HepG2 (cell line): Measurements from ENCODE around the gene ESAM. TPM values are rescaled to one million over a fixed set of nuclear protein-coding genes. Genes with fewer than 3 reads are reported as not detected.

Source experiments
- ATAC-seq: fragments of 200-7000 bp; cut with Tn5 transposase; 3 replicates; pipeline ENCODE4 v1.9.1; 2020; ENCODE audit warnings: mild to moderate bottlenecking, moderate library complexity
- BruUV-seq: library from RNA; stranded (reverse); fragments of 400-500 nt; replicated peaks from 2 replicates; lab custom pipeline; 2021; lab: Mats Ljungman, UMichigan
- CTCF ChIA-PET: fragments of 300-600 bp; formaldehyde crosslinking; extraction: SDS; loops from one replicate; lab custom pipeline; 2021; ENCODE audit warnings: low total read pairs, inconsistent platforms, low intra/inter-chr PET ratio; lab: Yijun Ruan, JAX
- POLR2A ChIA-PET: fragments of 350-600 bp; sonication (Branson Sonifier 250); formaldehyde crosslinking; loops from one replicate; lab custom pipeline; 2020; ENCODE audit warnings: antibody characterized with exemption, inconsistent platforms; lab: Yijun Ruan, JAX
- DNase-seq: peaks from one replicate; pipeline ENCODE4 v3.0.0-alpha.2; 2015; ENCODE audit warnings: low spot score
- FAIRE-seq: peaks from 3 replicates; lab custom pipeline; 2011; peaks lifted over from hg19 to GRCh38; lab: Jason Lieb, UNC
- H2AFZ ChIP-seq: one replicate; pipeline ENCODE4 v1.6.1; 2011; ENCODE audit warnings: low read length, inconsistent platforms
- H3K27ac ChIP-seq: fragments of 300-600 bp; 3 replicates; pipeline ENCODE4 v1.8.0; 2011; ENCODE audit warnings: mixed run types, mild to moderate bottlenecking, mixed read lengths, low read length, inconsistent platforms; ENCODE audit not compliant: insufficient read depth; ENCODE audit errors: extremely low read length
- H3K27me3 ChIP-seq, 2 experiments: fragments of 200-600 bp in 1 of 2; 2 replicates in 1 of 2; 3 replicates in 1 of 2; pipeline versions ENCODE4 v1.6.0 to v1.8.0; 2011; ENCODE audit warnings: low read length in 2 of 2, mild to moderate bottlenecking in 2 of 2, moderate library complexity in 2 of 2, inconsistent platforms in 1 of 2; ENCODE audit not compliant: insufficient read depth in 2 of 2, control insufficient read depth in 1 of 2
- H3K36me3 ChIP-seq, 2 experiments: fragments of 200-600 bp in 1 of 2; replicated peaks in 1 of 2; 2 replicates in 1 of 2; 3 replicates in 1 of 2; pipeline versions ENCODE4 v1.5.1 to v1.8.0; 2011; ENCODE audit warnings: low read length in 2 of 2, inconsistent platforms in 1 of 2; ENCODE audit not compliant: insufficient read depth in 2 of 2, control insufficient read depth in 1 of 2
- H3K4me1 ChIP-seq: 2 replicates; pipeline ENCODE4 v1.5.1; 2012; ENCODE audit warnings: low read length, inconsistent platforms; ENCODE audit not compliant: insufficient read depth
- H3K4me2 ChIP-seq: 2 replicates; pipeline ENCODE4 v1.6.0; 2011; ENCODE audit warnings: low read depth, low read length, inconsistent platforms
- H3K4me3 ChIP-seq, 3 experiments: fragments of 200-600 bp in 1 of 3; sonication (generic), shearing (Covaris generic) in 1 of 3; replicated peaks in 1 of 3; 2 replicates each; pipeline ENCODE4 v1.5.1; 2011 to 2016; ENCODE audit warnings: low read length in 3 of 3, inconsistent platforms in 2 of 3, low read depth in 2 of 3, mild to moderate bottlenecking in 2 of 3, control low read depth in 1 of 3, mixed read lengths in 1 of 3; ENCODE audit not compliant: insufficient read depth in 1 of 3
- H3K79me2 ChIP-seq: one replicate; pipeline ENCODE4 v1.6.1; 2011; ENCODE audit warnings: low read length, inconsistent platforms; ENCODE audit not compliant: insufficient read depth
- H3K9ac ChIP-seq: 2 replicates; pipeline ENCODE4 v1.6.0; 2011; ENCODE audit warnings: mild to moderate bottlenecking, low read depth, low read length, inconsistent platforms; ENCODE audit not compliant: insufficient read depth
- H3K9me3 ChIP-seq: 2 replicates; pipeline ENCODE4 v1.5.1; 2012; ENCODE audit warnings: mild to moderate bottlenecking, low read length
- H4K20me1 ChIP-seq: 2 replicates; pipeline ENCODE4 v1.6.0; 2011; ENCODE audit warnings: inconsistent platforms, mild to moderate bottlenecking, low read length, moderate library complexity; ENCODE audit not compliant: insufficient read depth
- ARID4A ChIP-seq: sonication (generic); formaldehyde crosslinking; IDR thresholded peaks from 2 replicates; pipeline ENCODE4 v1.5.0; 2020; ENCODE audit warnings: mild to moderate bottlenecking, missing genetic modification reagents, borderline replicate concordance
- CREB1 ChIP-seq, 2 experiments: fragments of 450-650 bp in 1 of 2; IDR thresholded peaks; 2 replicates each; pipeline ENCODE4 v1.6.1; 2016 to 2017; ENCODE audit warnings: control low read depth in 1 of 2, mild to moderate bottlenecking in 1 of 2, missing compliant biosample characterization in 1 of 2, missing genetic modification characterization in 1 of 2
- HOXD1 ChIP-seq: sonication (generic); formaldehyde crosslinking; IDR thresholded peaks from 2 replicates; pipeline ENCODE4 v1.5.0; 2020; ENCODE audit warnings: missing genetic modification reagents
- MTF1 ChIP-seq: sonication (generic); formaldehyde crosslinking; IDR thresholded peaks from 2 replicates; pipeline ENCODE4 v1.5.0; 2020; ENCODE audit warnings: missing genetic modification reagents
- NR2F6 ChIP-seq, 2 experiments: IDR thresholded peaks; 2 replicates each; pipeline ENCODE4 v1.6.1; 2016; ENCODE audit warnings: antibody characterized with exemption in 1 of 2, mild to moderate bottlenecking in 1 of 2
- PATZ1 ChIP-seq: sonication (generic); formaldehyde crosslinking; IDR thresholded peaks from 2 replicates; pipeline ENCODE4 v1.4.0; 2020; ENCODE audit warnings: missing genetic modification reagents
- RAD21 ChIP-seq: fragments of 450-650 bp; formaldehyde crosslinking; IDR thresholded peaks from 2 replicates; pipeline ENCODE4 v1.5.0; 2020; ENCODE audit warnings: mild to moderate bottlenecking
- RXRA ChIP-seq: sonication (generic); formaldehyde crosslinking; IDR thresholded peaks from 2 replicates; pipeline ENCODE4 v1.5.1; 2020; ENCODE audit warnings: missing genetic modification reagents
- SMC3 ChIP-seq: IDR thresholded peaks from 2 replicates; pipeline ENCODE4 v1.6.1; 2011; ENCODE audit warnings: low read length, improper control_type of control experiment
- ZFP62 ChIP-seq: sonication (generic); formaldehyde crosslinking; IDR thresholded peaks from 2 replicates; pipeline ENCODE4 v1.4.0; 2020; ENCODE audit warnings: missing genetic modification reagents
- ZNF792 ChIP-seq: IDR thresholded peaks from 2 replicates; pipeline ENCODE4 v1.6.1; 2016
- WGBS: methylation state at CpG from one replicate; pipeline ENCODE4 v1.1.6; 2017; ENCODE audit warnings: low lambda C conversion rate; 5-methylcytosine and 5-hydroxymethylcytosine counted together
- in situ Hi-C: cut with HindIII; loops from 2 replicates; pipeline ENCODE4 v1.10.0; 2017; ENCODE audit warnings: low pct_unique_long_range_greater_than_20kb; ENCODE audit not compliant: extremely low pct_ligation_motif_present
- intact Hi-C: fragments of 100-400 bp; cut with micrococcal nuclease; formaldehyde crosslinking; loops from one replicate; pipeline ENCODE4 v1.10.0; 2022; ENCODE audit not compliant: unreplicated experiment
- polyA plus RNA-seq, 8 experiments: library from polyadenylated mRNA; depleted of rRNA in 3 of 8; stranded (reverse) in 7 of 8; unstranded in 1 of 8; fragments of >200 nt; fragmentation: Illumina TruSeq in 4 of 8; extraction: Trizol in 4 of 8; gene quantifications; 2 replicates each; pipeline versions ENCODE4 v1.2.1 to v1.2.3, GENCODE V29; 2011 to 2016; ENCODE audit warnings: low read depth in 4 of 8, missing spikeins in 1 of 8, mixed read lengths in 1 of 8; ENCODE audit not compliant: insufficient read depth in 1 of 8
- total RNA-seq, 5 experiments: library from RNA; depleted of rRNA; stranded (reverse); fragments of >200 nt; fragmentation: Illumina TruSeq; extraction: Trizol; gene quantifications; 2 replicates each; pipeline ENCODE4 v1.2.3, GENCODE V29; 2016; ENCODE audit warnings: low read depth in 1 of 5
- TF ChIP-seq, protein P1 (sequence below): sonication (generic); formaldehyde crosslinking; IDR thresholded peaks from 2 replicates; pipeline ENCODE4 v1.5.1; 2020; ENCODE audit warnings: mild to moderate bottlenecking, missing genetic modification reagents, moderate library complexity

ESAM gene
- total and polyA plus RNA-seq, 2 of the 13 experiments (the other 11 are each of a cell fraction or from before 2014, with no cell fraction given) = 1.2 to 6.8 TPM

GRCh38 chr11:124718801-124719200 is 43.3 kb downstream of the ESAM start (continued):
- no peak for TF ChIP-seq ARID4A
- TF ChIP-seq CREB1 (IDR thresholded peaks at IDR 0.05) = no peak
- TF ChIP-seq CREB1 (CRISPR knock-in tag; IDR thresholded peaks at IDR 0.05) = no peak
- no peak for TF ChIP-seq ZNF792 (CRISPR knock-in tag)

DNA sequence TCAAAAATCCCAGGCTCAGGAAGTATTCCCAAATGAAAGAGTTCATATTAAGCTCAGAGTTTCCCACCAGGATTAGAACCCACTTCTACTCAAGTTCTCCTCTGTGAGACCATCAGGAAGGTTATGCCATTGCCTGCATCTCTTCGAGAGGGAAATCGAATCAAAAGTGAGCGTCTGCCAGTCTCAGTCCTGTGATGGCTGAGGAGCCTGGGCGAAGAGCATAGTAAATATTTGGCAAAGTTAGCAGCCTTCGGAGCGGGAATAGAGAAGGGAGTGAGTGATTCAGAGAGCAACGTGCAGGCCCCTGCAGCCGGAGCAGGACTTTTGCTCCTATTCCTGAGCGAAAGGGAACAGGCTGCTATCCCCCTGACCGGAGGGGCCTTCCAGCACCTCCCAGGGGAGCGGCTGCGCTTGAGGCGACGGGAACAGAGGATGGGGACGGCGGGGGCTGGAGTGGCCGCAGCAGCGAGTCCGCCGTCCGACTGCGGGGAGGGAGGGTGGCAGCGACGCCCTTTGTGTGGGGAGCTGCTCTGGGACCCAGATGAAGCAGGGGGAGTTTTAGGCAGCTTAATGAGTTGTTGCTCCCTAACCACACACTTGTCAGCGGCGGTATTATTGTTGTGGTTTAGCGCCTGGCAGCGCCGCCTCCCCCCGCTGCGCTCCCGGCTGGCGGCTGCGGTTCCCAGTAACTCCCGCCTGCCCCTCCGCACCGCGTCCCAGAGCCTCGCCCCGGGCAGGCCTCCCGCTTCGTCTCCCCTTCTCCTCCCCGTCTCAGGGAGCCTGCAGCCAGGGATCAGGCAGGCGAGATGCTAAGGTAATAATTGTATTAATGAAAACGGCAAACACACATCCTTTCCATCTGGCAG is 44.1 kb downstream of the ESAM start:
- Histone ChIP-seq H3K9me3 (no peaks in the 10 kb centered on the region), H3K4me2 (peak overlapping the region; percentile 80), H3K9ac (no peak overlapping the region), H3K27me3 (peaks cover 3 to 64% of the 10 kb centered on the region in 2 experiments; a peak in 4 of 5 replicates), H2AFZ (peak overlapping the region; percentile 35), H3K79me2 (no peaks in the 10 kb centered on the region), H3K27ac (no peak overlapping the region), H3K4me3 (peak overlapping the region; percentile 36 to 67 (median 45); a peak in 5 of 6 replicates), H3K36me3 (no peaks in the 10 kb centered on the region), H4K20me1 (no peaks in the 10 kb centered on the region), H3K4me1 (peaks cover 14% of the 10 kb centered on the region; the same call in 1 of the 2 replicates)
- no TSS peak for BruUV-seq
- in situ Hi-C loops (no loop called here), intact Hi-C loops (no loop called here)
- FAIRE-seq = no peak
- ChIA-PET CTCF (no interaction called here), POLR2A (no interaction called here)
- peak; percentile 84 for ATAC-seq
- WGBS = 2% methylated on average over 18 of the region's 45 CpGs
- peak; percentile 6 for DNase-seq
- no peak for TF ChIP-seq NR2F6 (IDR thresholded peaks at IDR 0.05)
- no peak for TF ChIP-seq NR2F6 (CRISPR knock-in tag; IDR thresholded peaks at IDR 0.05)
- no peak for TF ChIP-seq HOXD1
- TF ChIP-seq ZFP62 (CRISPR knock-in tag) = no peak
- peak; percentile 35; the same call in 1 of the 2 replicates for TF ChIP-seq RXRA
- TF ChIP-seq, protein P1, sequence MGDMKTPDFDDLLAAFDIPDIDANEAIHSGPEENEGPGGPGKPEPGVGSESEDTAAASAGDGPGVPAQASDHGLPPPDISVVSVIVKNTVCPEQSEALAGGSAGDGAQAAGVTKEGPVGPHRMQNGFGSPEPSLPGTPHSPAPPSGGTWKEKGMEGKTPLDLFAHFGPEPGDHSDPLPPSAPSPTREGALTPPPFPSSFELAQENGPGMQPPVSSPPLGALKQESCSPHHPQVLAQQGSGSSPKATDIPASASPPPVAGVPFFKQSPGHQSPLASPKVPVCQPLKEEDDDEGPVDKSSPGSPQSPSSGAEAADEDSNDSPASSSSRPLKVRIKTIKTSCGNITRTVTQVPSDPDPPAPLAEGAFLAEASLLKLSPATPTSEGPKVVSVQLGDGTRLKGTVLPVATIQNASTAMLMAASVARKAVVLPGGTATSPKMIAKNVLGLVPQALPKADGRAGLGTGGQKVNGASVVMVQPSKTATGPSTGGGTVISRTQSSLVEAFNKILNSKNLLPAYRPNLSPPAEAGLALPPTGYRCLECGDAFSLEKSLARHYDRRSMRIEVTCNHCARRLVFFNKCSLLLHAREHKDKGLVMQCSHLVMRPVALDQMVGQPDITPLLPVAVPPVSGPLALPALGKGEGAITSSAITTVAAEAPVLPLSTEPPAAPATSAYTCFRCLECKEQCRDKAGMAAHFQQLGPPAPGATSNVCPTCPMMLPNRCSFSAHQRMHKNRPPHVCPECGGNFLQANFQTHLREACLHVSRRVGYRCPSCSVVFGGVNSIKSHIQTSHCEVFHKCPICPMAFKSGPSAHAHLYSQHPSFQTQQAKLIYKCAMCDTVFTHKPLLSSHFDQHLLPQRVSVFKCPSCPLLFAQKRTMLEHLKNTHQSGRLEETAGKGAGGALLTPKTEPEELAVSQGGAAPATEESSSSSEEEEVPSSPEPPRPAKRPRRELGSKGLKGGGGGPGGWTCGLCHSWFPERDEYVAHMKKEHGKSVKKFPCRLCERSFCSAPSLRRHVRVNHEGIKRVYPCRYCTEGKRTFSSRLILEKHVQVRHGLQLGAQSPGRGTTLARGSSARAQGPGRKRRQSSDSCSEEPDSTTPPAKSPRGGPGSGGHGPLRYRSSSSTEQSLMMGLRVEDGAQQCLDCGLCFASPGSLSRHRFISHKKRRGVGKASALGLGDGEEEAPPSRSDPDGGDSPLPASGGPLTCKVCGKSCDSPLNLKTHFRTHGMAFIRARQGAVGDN (CRISPR knock-in tag) = peak; percentile 55
- 0 out of 2 replicates have a peak, but pooled peaks have one; percentile 12 for TF ChIP-seq PATZ1
- no peak for TF ChIP-seq SMC3
- no peak for TF ChIP-seq RAD21 (CRISPR knock-in tag)
- no peak for TF ChIP-seq MTF1
